SK-N-SH treated with all-trans-retinoic acid at 6 μM for 48 hours (cell line): ENCODE data around the gene CHST11.

ENCODE experiments used
- ATAC-seq: fragments of 200-7000 bp; cut with Tn5 transposase; 3 replicates; pipeline ENCODE4 v1.9.1; 2020; ENCODE audit warnings: mild to moderate bottlenecking, moderate library complexity
- BACH2 ChIP-seq: fragments of 250-450 bp; sonication (Bioruptor Pico); IDR thresholded peaks from 2 replicates; pipeline ENCODE4 v1.9.0; 2021; ENCODE audit warnings: mild to moderate bottlenecking, borderline replicate concordance
- CSDC2 ChIP-seq: fragments of 250-450 bp; sonication (Bioruptor Pico); IDR thresholded peaks from 2 replicates; pipeline ENCODE4 v1.5.0; 2020; ENCODE audit warnings: mild to moderate bottlenecking, moderate library complexity
- GLIS3 ChIP-seq: fragments of 250-450 bp; sonication (Bioruptor Pico); IDR thresholded peaks from 2 replicates; pipeline ENCODE4 v1.5.0; 2020; ENCODE audit warnings: mild to moderate bottlenecking, moderate library complexity
- ISL1 ChIP-seq: fragments of 250-450 bp; sonication (Bioruptor Pico); IDR thresholded peaks from 2 replicates; pipeline ENCODE4 v2.1.2; 2022; ENCODE audit warnings: mild to moderate bottlenecking, moderate library complexity
- PPARA ChIP-seq: fragments of 250-450 bp; sonication (Bioruptor Pico); IDR thresholded peaks from 2 replicates; pipeline ENCODE4 v1.5.0; 2020; ENCODE audit warnings: mild to moderate bottlenecking, borderline replicate concordance
- RARB ChIP-seq: fragments of 250-450 bp; sonication (Bioruptor Pico); IDR thresholded peaks from 2 replicates; pipeline ENCODE4 v1.8.0; 2021; ENCODE audit warnings: mild to moderate bottlenecking, moderate library complexity
- SNAI2 ChIP-seq: fragments of 250-450 bp; sonication (Bioruptor Pico); IDR thresholded peaks from 2 replicates; pipeline ENCODE4 v1.5.0; 2020; ENCODE audit warnings: mild to moderate bottlenecking, moderate library complexity
- TCF4 ChIP-seq: fragments of 250-450 bp; sonication (Bioruptor Pico); IDR thresholded peaks from 2 replicates; pipeline ENCODE4 v1.8.0; 2021; ENCODE audit warnings: mild to moderate bottlenecking, moderate library complexity, borderline replicate concordance
- TOX ChIP-seq: fragments of 250-450 bp; sonication (Bioruptor Pico); IDR thresholded peaks from 2 replicates; pipeline ENCODE4 v1.8.0; 2021; ENCODE audit warnings: mild to moderate bottlenecking, moderate library complexity, borderline replicate concordance
- ZC3H10 ChIP-seq: fragments of 250-450 bp; sonication (Bioruptor Pico); IDR thresholded peaks from 2 replicates; pipeline ENCODE4 v1.5.1; 2021; ENCODE audit warnings: mild to moderate bottlenecking, moderate library complexity
- ZFP3 ChIP-seq: fragments of 250-450 bp; sonication (Bioruptor Pico); IDR thresholded peaks from 2 replicates; pipeline ENCODE4 v1.5.0; 2020; ENCODE audit warnings: mild to moderate bottlenecking, moderate library complexity
- ZFP30 ChIP-seq: fragments of 450-650 bp; formaldehyde crosslinking; IDR thresholded peaks from 2 replicates; pipeline ENCODE4 v1.5.0; 2022; ENCODE audit warnings: mild to moderate bottlenecking, moderate library complexity
- ZNF565 ChIP-seq: fragments of 450-650 bp; formaldehyde crosslinking; conservative IDR thresholded peaks from 2 replicates; pipeline ENCODE4 v1.5.0; 2020; ENCODE audit warnings: low read depth, mild to moderate bottlenecking, moderate library complexity
- ZNF8 ChIP-seq: fragments of 450-650 bp; formaldehyde crosslinking; IDR thresholded peaks from 2 replicates; pipeline ENCODE4 v1.5.0; 2020; ENCODE audit warnings: mild to moderate bottlenecking, moderate library complexity
- TF ChIP-seq, protein P1 (sequence below): fragments of 250-450 bp; sonication (Bioruptor Pico); IDR thresholded peaks from 2 replicates; pipeline ENCODE4 v1.8.0; 2020; ENCODE audit warnings: mild to moderate bottlenecking, moderate library complexity, borderline replicate concordance
- TF ChIP-seq, protein P2 (sequence below): fragments of 250-450 bp; sonication (Bioruptor Pico); IDR thresholded peaks from 2 replicates; pipeline ENCODE4 v1.5.1; 2020; ENCODE audit warnings: low read depth, mild to moderate bottlenecking, moderate library complexity
- TF ChIP-seq, protein P3 (sequence below): fragments of 250-450 bp; sonication (Bioruptor Pico); IDR thresholded peaks from 2 replicates; pipeline ENCODE4 v1.5.1; 2021; ENCODE audit warnings: mild to moderate bottlenecking, moderate library complexity
- TF ChIP-seq, protein P4 (sequence below): fragments of 250-450 bp; sonication (Bioruptor Pico); IDR thresholded peaks from 2 replicates; pipeline ENCODE4 v1.8.0; 2021; ENCODE audit warnings: low read depth, mild to moderate bottlenecking, moderate library complexity, borderline replicate concordance

The CHST11 gene

DNA sequence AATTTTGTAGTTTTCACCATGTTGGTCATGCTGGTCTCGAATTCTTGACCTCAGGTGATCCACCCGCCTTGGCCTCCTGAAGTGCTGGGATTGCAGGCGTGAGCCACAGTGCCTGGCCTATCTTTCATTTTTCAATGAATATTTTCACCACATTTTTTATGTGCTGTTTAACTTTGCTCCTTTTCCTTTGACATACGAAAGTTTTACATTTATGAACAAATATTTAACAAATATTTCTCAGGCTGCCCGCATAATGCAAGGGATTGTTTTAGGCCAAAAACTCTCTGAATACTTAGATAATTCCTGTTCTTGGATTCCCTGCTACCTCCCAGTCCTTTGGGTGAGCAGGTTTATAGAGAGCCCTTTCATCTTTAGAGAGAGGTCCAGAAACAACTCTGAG, 8.7 kb upstream of the CHST11 start:
- no peak for TF ChIP-seq ZNF565
- TF ChIP-seq ZFP3: no peak
- TF ChIP-seq, protein P1, sequence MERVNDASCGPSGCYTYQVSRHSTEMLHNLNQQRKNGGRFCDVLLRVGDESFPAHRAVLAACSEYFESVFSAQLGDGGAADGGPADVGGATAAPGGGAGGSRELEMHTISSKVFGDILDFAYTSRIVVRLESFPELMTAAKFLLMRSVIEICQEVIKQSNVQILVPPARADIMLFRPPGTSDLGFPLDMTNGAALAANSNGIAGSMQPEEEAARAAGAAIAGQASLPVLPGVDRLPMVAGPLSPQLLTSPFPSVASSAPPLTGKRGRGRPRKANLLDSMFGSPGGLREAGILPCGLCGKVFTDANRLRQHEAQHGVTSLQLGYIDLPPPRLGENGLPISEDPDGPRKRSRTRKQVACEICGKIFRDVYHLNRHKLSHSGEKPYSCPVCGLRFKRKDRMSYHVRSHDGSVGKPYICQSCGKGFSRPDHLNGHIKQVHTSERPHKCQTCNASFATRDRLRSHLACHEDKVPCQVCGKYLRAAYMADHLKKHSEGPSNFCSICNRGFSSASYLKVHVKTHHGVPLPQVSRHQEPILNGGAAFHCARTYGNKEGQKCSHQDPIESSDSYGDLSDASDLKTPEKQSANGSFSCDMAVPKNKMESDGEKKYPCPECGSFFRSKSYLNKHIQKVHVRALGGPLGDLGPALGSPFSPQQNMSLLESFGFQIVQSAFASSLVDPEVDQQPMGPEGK (CRISPR knock-in tag): no peak
- no peak for TF ChIP-seq ISL1 (CRISPR knock-in tag)
- no peak for TF ChIP-seq ZNF8 (CRISPR knock-in tag)
- TF ChIP-seq, protein P2, sequence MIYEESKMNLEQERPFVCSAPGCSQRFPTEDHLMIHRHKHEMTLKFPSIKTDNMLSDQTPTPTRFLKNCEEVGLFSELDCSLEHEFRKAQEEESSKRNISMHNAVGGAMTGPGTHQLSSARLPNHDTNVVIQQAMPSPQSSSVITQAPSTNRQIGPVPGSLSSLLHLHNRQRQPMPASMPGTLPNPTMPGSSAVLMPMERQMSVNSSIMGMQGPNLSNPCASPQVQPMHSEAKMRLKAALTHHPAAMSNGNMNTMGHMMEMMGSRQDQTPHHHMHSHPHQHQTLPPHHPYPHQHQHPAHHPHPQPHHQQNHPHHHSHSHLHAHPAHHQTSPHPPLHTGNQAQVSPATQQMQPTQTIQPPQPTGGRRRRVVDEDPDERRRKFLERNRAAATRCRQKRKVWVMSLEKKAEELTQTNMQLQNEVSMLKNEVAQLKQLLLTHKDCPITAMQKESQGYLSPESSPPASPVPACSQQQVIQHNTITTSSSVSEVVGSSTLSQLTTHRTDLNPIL (CRISPR knock-in tag): no peak
- no peak for TF ChIP-seq GLIS3 (CRISPR knock-in tag)
- no peak for TF ChIP-seq BACH2 (CRISPR knock-in tag)
- TF ChIP-seq, protein P3, sequence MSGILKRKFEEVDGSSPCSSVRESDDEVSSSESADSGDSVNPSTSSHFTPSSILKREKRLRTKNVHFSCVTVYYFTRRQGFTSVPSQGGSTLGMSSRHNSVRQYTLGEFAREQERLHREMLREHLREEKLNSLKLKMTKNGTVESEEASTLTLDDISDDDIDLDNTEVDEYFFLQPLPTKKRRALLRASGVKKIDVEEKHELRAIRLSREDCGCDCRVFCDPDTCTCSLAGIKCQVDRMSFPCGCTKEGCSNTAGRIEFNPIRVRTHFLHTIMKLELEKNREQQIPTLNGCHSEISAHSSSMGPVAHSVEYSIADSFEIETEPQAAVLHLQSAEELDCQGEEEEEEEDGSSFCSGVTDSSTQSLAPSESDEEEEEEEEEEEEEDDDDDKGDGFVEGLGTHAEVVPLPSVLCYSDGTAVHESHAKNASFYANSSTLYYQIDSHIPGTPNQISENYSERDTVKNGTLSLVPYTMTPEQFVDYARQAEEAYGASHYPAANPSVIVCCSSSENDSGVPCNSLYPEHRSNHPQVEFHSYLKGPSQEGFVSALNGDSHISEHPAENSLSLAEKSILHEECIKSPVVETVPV (CRISPR knock-in tag): no peak
- no peak for TF ChIP-seq ZFP30
- no peak for TF ChIP-seq SNAI2
- TF ChIP-seq TOX: no peak
- no peak for TF ChIP-seq ZC3H10 (CRISPR knock-in tag)
- no peak for TF ChIP-seq RARB (CRISPR knock-in tag)
- no peak for TF ChIP-seq PPARA
- TF ChIP-seq, protein P4, sequence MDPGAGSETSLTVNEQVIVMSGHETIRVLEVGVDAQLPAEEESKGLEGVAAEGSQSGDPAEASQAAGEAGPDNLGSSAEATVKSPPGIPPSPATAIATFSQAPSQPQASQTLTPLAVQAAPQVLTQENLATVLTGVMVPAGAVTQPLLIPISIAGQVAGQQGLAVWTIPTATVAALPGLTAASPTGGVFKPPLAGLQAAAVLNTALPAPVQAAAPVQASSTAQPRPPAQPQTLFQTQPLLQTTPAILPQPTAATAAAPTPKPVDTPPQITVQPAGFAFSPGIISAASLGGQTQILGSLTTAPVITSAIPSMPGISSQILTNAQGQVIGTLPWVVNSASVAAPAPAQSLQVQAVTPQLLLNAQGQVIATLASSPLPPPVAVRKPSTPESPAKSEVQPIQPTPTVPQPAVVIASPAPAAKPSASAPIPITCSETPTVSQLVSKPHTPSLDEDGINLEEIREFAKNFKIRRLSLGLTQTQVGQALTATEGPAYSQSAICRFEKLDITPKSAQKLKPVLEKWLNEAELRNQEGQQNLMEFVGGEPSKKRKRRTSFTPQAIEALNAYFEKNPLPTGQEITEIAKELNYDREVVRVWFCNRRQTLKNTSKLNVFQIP: no peak
- no peak for TF ChIP-seq TCF4 (CRISPR knock-in tag)

DNA sequence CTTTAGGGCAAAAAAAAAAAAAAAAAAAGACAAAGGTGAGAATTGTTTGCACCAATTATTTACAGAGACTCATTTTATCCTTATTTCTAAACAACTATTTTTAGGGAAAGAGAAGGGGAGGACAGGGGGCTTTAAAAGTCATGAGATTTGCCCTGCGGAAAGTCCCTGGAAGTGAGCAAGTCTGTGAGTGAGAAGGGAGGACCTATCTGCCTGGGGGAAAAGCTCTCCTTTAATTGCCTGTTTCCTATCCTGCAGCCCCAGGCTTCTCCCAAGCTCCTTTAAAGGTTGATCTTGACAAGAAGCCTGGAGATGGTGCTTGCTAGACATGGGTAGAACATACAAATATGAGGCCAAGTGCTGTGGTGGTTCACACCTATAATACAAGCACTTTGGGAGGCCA, 8.3 kb upstream of the CHST11 start:
- ATAC-seq: no peak
- TF ChIP-seq, protein P3 (CRISPR knock-in tag): no peak
- TF ChIP-seq, protein P1 (CRISPR knock-in tag): no peak
- TF ChIP-seq ISL1 (CRISPR knock-in tag): no peak

More for the DNA sequence above, 8.7 kb upstream of the CHST11 start:
- ATAC-seq: no peak

DNA sequence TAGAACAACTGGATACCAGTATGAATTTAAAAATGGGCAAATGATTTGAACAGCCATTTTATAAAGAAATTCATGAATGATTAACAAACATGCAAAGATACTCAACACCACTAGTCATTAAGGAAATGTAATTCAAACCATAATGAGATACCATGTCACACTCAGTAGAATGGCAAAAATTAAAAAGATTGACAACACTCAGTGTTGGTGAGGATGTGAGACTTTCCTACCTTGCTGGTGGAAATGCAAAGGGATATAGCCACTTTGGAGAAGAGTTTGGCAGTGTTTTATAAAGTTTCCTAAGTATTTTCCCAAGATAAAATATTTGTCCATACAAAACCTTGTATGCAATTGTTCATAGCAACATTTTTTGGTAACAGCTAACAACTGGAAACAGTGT, 6.0 kb upstream of the CHST11 start:
- TF ChIP-seq GLIS3 (CRISPR knock-in tag) (no peak), ZFP3 (no peak), RARB (CRISPR knock-in tag) (no peak), BACH2 (CRISPR knock-in tag) (no peak), ISL1 (CRISPR knock-in tag) (no peak), CSDC2 (CRISPR knock-in tag) (no peak)
- TF ChIP-seq, protein P2 (CRISPR knock-in tag): no peak
- TF ChIP-seq, all 23 proteins: peak for 0
- no peak for ATAC-seq
